Keratinocyte (primary cell): ENCODE data around the gene ESF1. TPM values are rescaled to one million over a fixed set of nuclear protein-coding genes. Genes with fewer than 3 reads are reported as not detected.

ENCODE experiments used
- DNase-seq: peaks from one replicate; pipeline ENCODE4 v3.0.0-alpha.2; 2011; ENCODE audit warnings: low read depth, missing footprints, low spot score
- FAIRE-seq: peaks from 2 replicates; lab custom pipeline; 2011; peaks lifted over from hg19 to GRCh38; lab: Jason Lieb, UNC
- H2AFZ ChIP-seq: 2 replicates; pipeline ENCODE4 v1.6.0; 2012; ENCODE audit warnings: low read length, control low read depth, inconsistent platforms; ENCODE audit not compliant: control insufficient read depth
- H3K27ac ChIP-seq: 2 replicates; pipeline ENCODE4 v1.5.1; 2011; ENCODE audit warnings: low read length; ENCODE audit not compliant: control insufficient read depth, insufficient read depth
- H3K27me3 ChIP-seq: 3 replicates; pipeline ENCODE4 v1.6.0; 2011; ENCODE audit warnings: low read length; ENCODE audit not compliant: control insufficient read depth, insufficient read depth; ENCODE audit errors: extremely low read depth
- H3K36me3 ChIP-seq, 2 experiments: 2 replicates in 1 of 2; 3 replicates in 1 of 2; pipeline ENCODE4 v1.5.1; 2011; ENCODE audit warnings: low read length in 2 of 2, mild to moderate bottlenecking in 1 of 2; ENCODE audit not compliant: control insufficient read depth in 2 of 2, insufficient read depth in 2 of 2; ENCODE audit errors: extremely low read depth in 1 of 2
- H3K4me1 ChIP-seq: 3 replicates; pipeline ENCODE4 v1.5.1; 2011; ENCODE audit warnings: low read length; ENCODE audit not compliant: control insufficient read depth, insufficient read depth; ENCODE audit errors: extremely low read depth
- H3K4me2 ChIP-seq: 3 replicates; pipeline ENCODE4 v1.6.0; 2011; ENCODE audit warnings: low read depth, low read length; ENCODE audit not compliant: control insufficient read depth, insufficient read depth; ENCODE audit errors: extremely low read depth
- H3K4me3 ChIP-seq, 3 experiments: fragments of 200-600 bp in 1 of 3; sonication (generic) in 1 of 3; 2 replicates in 2 of 3; 3 replicates in 1 of 3; pipeline ENCODE4 v1.5.1; 2011 to 2016; ENCODE audit warnings: low read length in 3 of 3, mild to moderate bottlenecking in 3 of 3, control low read depth in 2 of 3, inconsistent platforms in 1 of 3, low read depth in 1 of 3, mixed read lengths in 1 of 3, mixed run types in 1 of 3, moderate library complexity in 1 of 3; ENCODE audit not compliant: control insufficient read depth in 2 of 3, insufficient read depth in 2 of 3; ENCODE audit errors: extremely low read depth in 1 of 3
- H3K79me2 ChIP-seq: 2 replicates; pipeline ENCODE4 v1.6.0; 2012; ENCODE audit warnings: low read length; ENCODE audit not compliant: control insufficient read depth, insufficient read depth
- H3K9ac ChIP-seq: 3 replicates; pipeline ENCODE4 v1.6.0; 2011; ENCODE audit warnings: low read length; ENCODE audit not compliant: control insufficient read depth, insufficient read depth; ENCODE audit errors: extremely low read depth
- H3K9me1 ChIP-seq: 3 replicates; pipeline ENCODE4 v1.6.0; 2011; ENCODE audit warnings: low read length; ENCODE audit not compliant: control insufficient read depth, insufficient read depth; ENCODE audit errors: extremely low read depth
- H3K9me3 ChIP-seq: 2 replicates; pipeline ENCODE4 v1.5.1; 2012; ENCODE audit warnings: low read depth, low read length; ENCODE audit not compliant: control insufficient read depth
- H4K20me1 ChIP-seq: 3 replicates; pipeline ENCODE4 v1.6.0; 2011; ENCODE audit warnings: low read length; ENCODE audit not compliant: control insufficient read depth, insufficient read depth; ENCODE audit errors: extremely low read depth
- CTCF ChIP-seq, 3 experiments: IDR thresholded peaks in 1 of 3; conservative IDR thresholded peaks in 1 of 3; optimal IDR thresholded peaks in 1 of 3; 2 replicates in 2 of 3; 3 replicates in 1 of 3; pipeline versions ENCODE3 to v1.5.1; 2011; ENCODE audit warnings: low read length in 3 of 3, mild to moderate bottlenecking in 3 of 3, moderate library complexity in 2 of 3, control low read depth in 1 of 3, inconsistent platforms in 1 of 3; ENCODE audit not compliant: insufficient read depth in 2 of 3; ENCODE audit errors: extremely low read depth in 1 of 3
- EZH2 ChIP-seq: IDR thresholded peaks from one replicate; pipeline ENCODE4 v1.6.1; 2012; ENCODE audit warnings: inconsistent platforms, mild to moderate bottlenecking, low read length, moderate library complexity
- dilution Hi-C: fragments of 300-500 bp; cut with MboI; formaldehyde crosslinking; loops from one replicate; pipeline ENCODE4 v1.7.0; 2020; ENCODE audit warnings: low sequenced_read_pairs; ENCODE audit not compliant: extremely low pct_ligation_motif_present
- polyA plus RNA-seq, 5 experiments: library from polyadenylated mRNA; depleted of rRNA in 3 of 5; stranded (reverse) in 3 of 5; stranded (forward) in 1 of 5; unstranded in 1 of 5; fragments of >200 nt; gene quantifications; 1 replicate in 1 of 5; 2 replicates in 3 of 5; 3 replicates in 1 of 5; pipeline versions ENCODE4 v1.2.1 to v1.2.3, GENCODE V29; 2011 to 2012; ENCODE audit warnings: missing spikeins in 2 of 5, low read depth in 1 of 5, low replicate concordance in 1 of 5

The ESF1 gene
- polyA plus RNA-seq, 1 donor (not counting 4 experiments of a cell fraction or from before 2014, with no cell fraction given): 10.8 TPM

DNA sequence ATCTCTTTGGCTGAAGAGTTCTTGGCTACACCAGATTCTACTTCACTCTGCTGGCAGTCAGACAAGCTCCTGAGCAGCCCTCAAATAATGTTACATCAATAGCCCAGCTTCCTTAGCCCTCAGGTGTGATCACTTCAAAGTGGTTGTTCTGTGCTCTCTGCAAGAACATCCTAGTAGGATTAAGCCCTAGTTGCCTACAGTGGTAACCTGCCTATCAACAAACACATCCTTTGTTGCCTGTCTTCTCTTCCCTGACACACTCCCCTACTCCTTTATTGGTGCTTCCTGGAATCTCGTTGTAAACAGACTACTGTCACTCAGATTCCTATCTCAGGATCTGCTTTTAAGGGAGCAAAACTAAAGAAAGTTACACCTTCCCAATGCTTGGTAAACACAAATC lies 100.9 kb downstream of the ESF1 start:
- H3K79me2 ChIP-seq: no peaks in the 10 kb centered on the region
- dilution Hi-C loops: no loop called here
- H3K36me3 ChIP-seq: no peaks in the 10 kb centered on the region
- H4K20me1 ChIP-seq: no peaks in the 10 kb centered on the region
- no peak for TF ChIP-seq CTCF (optimal IDR thresholded peaks at IDR 0.05 in 1 of 3, IDR thresholded peaks at IDR 0.05 in 1 of 3, conservative IDR thresholded peaks at IDR 0.05 in 1 of 3; ENCODE audit: extremely low read depth in 1 of 3, insufficient read depth in 2 of 3, low read length in 3 of 3)
- TF ChIP-seq EZH2: no peak
- no peaks in the 10 kb centered on the region for H3K9me1 ChIP-seq
- no peak overlapping the region for H3K9ac ChIP-seq
- no peaks in the 10 kb centered on the region for H3K4me1 ChIP-seq
- H3K4me2 ChIP-seq: no peak overlapping the region
- no peak for DNase-seq
- no peaks in the 10 kb centered on the region for H3K27me3 ChIP-seq
- H2AFZ ChIP-seq: no peak overlapping the region
- no peak overlapping the region for H3K4me3 ChIP-seq
- H3K9me3 ChIP-seq: no peaks in the 10 kb centered on the region
- no peak overlapping the region for H3K27ac ChIP-seq
- FAIRE-seq: no peak

DNA sequence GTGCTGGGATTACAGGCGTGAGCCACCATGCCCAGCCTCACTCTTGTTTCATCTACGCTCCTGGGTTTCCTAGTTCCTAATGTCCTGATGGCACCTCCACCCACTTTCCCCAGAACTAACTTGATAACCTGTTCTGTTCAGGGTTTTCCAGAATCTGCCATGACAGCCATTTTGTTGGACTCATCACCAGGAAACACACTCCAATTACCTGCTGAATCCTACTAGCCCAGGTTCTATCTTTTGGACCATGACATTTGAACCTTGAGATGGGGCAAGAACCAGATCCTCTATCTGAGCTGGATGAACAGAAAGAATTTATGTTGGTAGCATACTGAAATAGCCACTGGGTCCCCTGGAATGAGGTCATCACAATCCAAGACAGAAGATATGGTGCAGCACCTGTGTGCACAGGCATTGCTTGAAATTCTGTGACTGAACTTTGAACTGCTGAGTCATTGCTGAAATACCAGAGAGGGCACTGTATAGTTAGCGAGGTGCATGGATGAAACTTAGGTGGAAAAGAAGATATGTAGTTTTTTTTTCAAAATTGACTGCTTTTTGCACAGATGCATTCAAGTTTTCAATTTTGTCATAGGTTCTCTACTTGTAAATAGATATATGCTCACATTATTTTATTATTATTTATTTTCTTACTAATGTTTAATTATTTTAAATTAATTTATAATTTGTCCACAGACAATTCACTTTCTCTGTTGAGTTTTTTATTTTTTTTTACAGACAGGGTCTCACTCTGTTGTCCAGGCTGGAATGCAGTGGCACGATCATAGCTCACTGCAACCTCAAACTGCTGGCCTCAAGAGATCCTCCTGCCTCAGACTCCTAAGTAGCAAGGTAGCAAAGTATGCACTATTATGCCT lies 103.2 kb downstream of the ESF1 start:
- H3K27me3 ChIP-seq: no peaks in the 10 kb centered on the region
- no peaks in the 10 kb centered on the region for H3K9me1 ChIP-seq
- H3K27ac ChIP-seq: no peak overlapping the region
- no peak for FAIRE-seq
- no peaks in the 10 kb centered on the region for H3K4me1 ChIP-seq
- H3K9me3 ChIP-seq: no peaks in the 10 kb centered on the region
- H2AFZ ChIP-seq: no peak overlapping the region
- TF ChIP-seq EZH2 (no peak), CTCF (optimal IDR thresholded peaks at IDR 0.05 in 1 of 3, IDR thresholded peaks at IDR 0.05 in 1 of 3, conservative IDR thresholded peaks at IDR 0.05 in 1 of 3; ENCODE audit: extremely low read depth in 1 of 3, insufficient read depth in 2 of 3, low read length in 3 of 3) (no peak)
- no peak overlapping the region for H3K9ac ChIP-seq
- H3K36me3 ChIP-seq: no peaks in the 10 kb centered on the region
- no peak for DNase-seq
- dilution Hi-C loops: no loop called here
- H3K4me2 ChIP-seq: no peak overlapping the region
- H4K20me1 ChIP-seq: no peaks in the 10 kb centered on the region
- H3K4me3 ChIP-seq: no peak overlapping the region
- no peaks in the 10 kb centered on the region for H3K79me2 ChIP-seq
